ENCODE data around the gene CHMP3. TPM values are rescaled to one million over a fixed set of nuclear protein-coding genes. Genes with fewer than 3 reads are reported as not detected.
"Not testable (repeated sequence)": the region's sequence is repeated elsewhere in the genome, so short reads cannot be mapped to it uniquely, and the experiment has no call there.

CHMP3 gene
- total RNA-seq, 1 donor from 2014 or later: 56.6 TPM

GRCh38 chr2:86512034-86512433, 51.2 kb downstream of the CHMP3 start:
- no peak for DNase-seq (ENCODE audit: low read depth in 2 of 2)

- DNase-seq (ENCODE audit: low read depth in 2 of 2): no peak
Observed at GRCh38 chr2:86510436-86510933, 52.8 kb downstream of the CHMP3 start.

- no peak for DNase-seq (ENCODE audit: low read depth in 2 of 2)
Observed at GRCh38 chr2:86507600-86507999, 55.6 kb downstream of the CHMP3 start.

- DNase-seq (ENCODE audit: low read depth in 2 of 2): no peak
Observed at GRCh38 chr2:86500325-86501083, 62.7 kb downstream of the CHMP3 start.

GRCh38 chr2:86499326-86499725, 63.9 kb downstream of the CHMP3 start:
- DNase-seq (ENCODE audit: low read depth in 2 of 2): no peak

GRCh38 chr2:86498468-86499260, 64.6 kb downstream of the CHMP3 start:
- DNase-seq (ENCODE audit: low read depth in 2 of 2): no peak

- not testable (repeated sequence) for DNase-seq (ENCODE audit: low read depth in 2 of 2)
Observed at GRCh38 chr2:86496391-86496790, 66.9 kb downstream of the CHMP3 start.

GRCh38 chr2:86492048-86492453, 71.2 kb downstream of the CHMP3 start:
- no peak for DNase-seq (ENCODE audit: low read depth in 2 of 2)

- no peak for DNase-seq (ENCODE audit: low read depth in 2 of 2)
Observed at GRCh38 chr2:86491088-86491487, 72.2 kb downstream of the CHMP3 start.

- DNase-seq (ENCODE audit: low read depth in 2 of 2): no peak
Observed at GRCh38 chr2:86490245-86490644, 73.0 kb downstream of the CHMP3 start.

GRCh38 chr2:86489542-86489941, 73.7 kb downstream of the CHMP3 start:
- no peak for DNase-seq (ENCODE audit: low read depth in 2 of 2)

- no peak for DNase-seq (ENCODE audit: low read depth in 2 of 2)
Observed at GRCh38 chr2:86488561-86489250, 74.5 kb downstream of the CHMP3 start.

- no peak for DNase-seq (ENCODE audit: low read depth in 2 of 2)
Observed at GRCh38 chr2:86487062-86487461, 76.2 kb downstream of the CHMP3 start.

- DNase-seq (ENCODE audit: low read depth in 2 of 2): no peak
Observed at GRCh38 chr2:86485802-86486201, 77.4 kb downstream of the CHMP3 start.

GRCh38 chr2:86485103-86485502, 78.1 kb downstream of the CHMP3 start:
- no peak for DNase-seq (ENCODE audit: low read depth in 2 of 2)

- DNase-seq (ENCODE audit: low read depth in 2 of 2): no peak
Observed at GRCh38 chr2:86484385-86484784, 78.9 kb downstream of the CHMP3 start.

- peak in 1 of 2 donors; percentile 29 for DNase-seq (ENCODE audit: low read depth in 2 of 2)
Observed at GRCh38 chr2:86482034-86482433, 81.2 kb downstream of the CHMP3 start.

GRCh38 chr2:86480105-86480504, 83.1 kb downstream of the CHMP3 start:
- peak in 1 of 2 donors; percentile 4 for DNase-seq (ENCODE audit: low read depth in 2 of 2)

- no peak for DNase-seq (ENCODE audit: low read depth in 2 of 2)
Observed at GRCh38 chr2:86477349-86477748, 85.9 kb downstream of the CHMP3 start.

- no peak for DNase-seq (ENCODE audit: low read depth in 2 of 2)
Observed at GRCh38 chr2:86476918-86477317, 86.3 kb downstream of the CHMP3 start.

GRCh38 chr2:86476092-86476491, 87.2 kb downstream of the CHMP3 start:
- DNase-seq (ENCODE audit: low read depth in 2 of 2): no peak

- no peak for DNase-seq (ENCODE audit: low read depth in 2 of 2)
Observed at GRCh38 chr2:86471637-86472036, 91.6 kb downstream of the CHMP3 start.

All from dermis microvascular lymphatic vessel endothelial cell (primary cell).